Measurements from ENCODE around the gene CCDC85B.

The CCDC85B gene

GRCh38 chr11:65912845-65913244 lies 22.4 kb downstream of the CCDC85B start:
- ATAC-seq = no peak

- no peak for ATAC-seq
Measured at GRCh38 chr11:65915101-65915820, 24.8 kb downstream of the CCDC85B start.

GRCh38 chr11:65915821-65916251 lies 25.4 kb downstream of the CCDC85B start:
- ATAC-seq = no peak

- ATAC-seq = no peak
Measured at GRCh38 chr11:65916391-65916790, 25.9 kb downstream of the CCDC85B start.

- ATAC-seq = no peak
Measured at GRCh38 chr11:65917077-65917433, 26.6 kb downstream of the CCDC85B start.

GRCh38 chr11:65917434-65918210 lies 27.1 kb downstream of the CCDC85B start:
- ATAC-seq = no peak

- ATAC-seq = peak; percentile 71 to 74
Measured at GRCh38 chr11:65918211-65919140, 28.0 kb downstream of the CCDC85B start, which contains the start of gene C11orf68. C11orf68 (minus strand) TSS chr11:65919062; CDS start chr11:65919031, 31 bp downstream.

GRCh38 chr11:65919141-65919572 lies 28.7 kb downstream of the CCDC85B start, which contains the start of gene DRAP1:
DRAP1 (plus strand) TSS chr11:65919426; CDS start chr11:65919502, 76 bp downstream.
- ATAC-seq = peak; percentile 94 to 96

- ATAC-seq = peak; percentile 35 to 44
Measured at GRCh38 chr11:65919573-65920371, 29.3 kb downstream of the CCDC85B start.

- no peak for ATAC-seq
Measured at GRCh38 chr11:65920372-65920802, 29.9 kb downstream of the CCDC85B start.

GRCh38 chr11:65921033-65921555 lies 30.6 kb downstream of the CCDC85B start:
- no peak for ATAC-seq

- no peak for ATAC-seq
Measured at GRCh38 chr11:65921876-65922275, 31.4 kb downstream of the CCDC85B start.

GRCh38 chr11:65922565-65922964 lies 32.1 kb downstream of the CCDC85B start:
- ATAC-seq = no peak

GRCh38 chr11:65925397-65925796 lies 34.9 kb downstream of the CCDC85B start:
- ATAC-seq = no peak

- ATAC-seq = peak; percentile 91 to 94
Measured at GRCh38 chr11:65927904-65928397, 37.5 kb downstream of the CCDC85B start.

- no peak for ATAC-seq
Measured at GRCh38 chr11:65928667-65929066, 38.2 kb downstream of the CCDC85B start.

GRCh38 chr11:65931773-65932557 lies 41.5 kb downstream of the CCDC85B start:
- no peak for ATAC-seq

- ATAC-seq = no peak
Measured at GRCh38 chr11:65932558-65932919, 42.1 kb downstream of the CCDC85B start.

- ATAC-seq = no peak
Measured at GRCh38 chr11:65934014-65934413, 43.5 kb downstream of the CCDC85B start.

GRCh38 chr11:65937766-65938165 lies 47.3 kb downstream of the CCDC85B start:
- no peak for ATAC-seq

Data from activated CD4-positive, CD25-positive, alpha-beta regulatory T cell treated with anti-CD3 and anti-CD28 coated beads, Interleukin-2, amount 50 U/mL, for 24 hours (primary cell).